T-helper 1 cell (primary cell): Measurements from ENCODE around the gene TRIM64C.
"Not testable (repeated sequence)": the region's sequence is repeated elsewhere in the genome, so short reads cannot be mapped to it uniquely, and the experiment has no call there.

Source experiments
- DNase-seq, 5 donors: peaks; one replicate each; pipeline ENCODE4 v3.0.0-alpha.2; 2012 to 2020
- total RNA-seq, 4 donors: gene quantifications; one replicate each; lab custom pipeline; 2026; lab: John Stamatoyannopoulos, UW

TRIM64C gene, protein sequence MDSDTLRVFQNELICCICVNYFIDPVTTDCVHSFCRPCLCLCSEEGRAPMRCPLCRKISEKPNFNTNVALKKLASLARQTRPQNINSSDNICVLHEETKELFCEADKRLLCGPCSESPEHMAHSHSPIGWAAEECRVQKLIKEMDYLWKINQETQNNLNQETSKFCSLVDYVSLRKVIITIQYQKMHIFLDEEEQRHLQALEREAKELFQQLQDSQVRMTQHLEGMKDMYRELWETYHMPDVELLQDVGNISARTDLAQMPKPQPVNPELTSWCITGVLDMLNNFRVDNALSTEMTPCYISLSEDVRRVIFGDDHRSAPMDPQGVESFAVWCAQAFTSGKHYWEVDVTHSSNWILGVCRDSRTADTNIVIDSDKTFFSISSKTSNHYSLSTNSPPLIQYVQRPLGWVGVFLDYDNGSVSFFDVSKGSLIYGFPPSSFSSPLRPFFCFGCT
- 0 reads per million in 4 donors for total RNA-seq

DNA sequence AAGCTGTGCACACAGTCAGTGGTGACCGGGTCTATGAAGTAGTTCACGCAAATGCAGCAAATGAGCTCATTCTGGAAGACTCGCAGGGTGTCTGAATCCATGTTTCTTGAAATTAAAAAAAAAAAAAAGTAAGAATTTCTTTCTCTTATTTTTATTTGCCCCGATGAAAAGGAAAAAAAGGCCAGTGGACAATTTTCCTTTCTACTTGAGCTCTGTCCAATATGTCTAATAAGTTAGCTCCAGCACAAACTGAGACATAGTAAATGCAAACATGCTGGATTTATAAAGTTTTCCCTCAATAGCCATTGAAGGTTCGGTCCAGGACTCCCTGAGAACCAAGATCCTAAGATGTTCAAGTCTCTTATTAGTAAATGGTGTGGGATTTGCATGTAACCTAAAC is at the start of gene TRIM64C:
TSS of gene TRIM64C (minus strand) at position 101 of the 400 bp plus-strand sequence. CDS start at position 101, 0 bp downstream.
- not testable (repeated sequence) for DNase-seq

DNA sequence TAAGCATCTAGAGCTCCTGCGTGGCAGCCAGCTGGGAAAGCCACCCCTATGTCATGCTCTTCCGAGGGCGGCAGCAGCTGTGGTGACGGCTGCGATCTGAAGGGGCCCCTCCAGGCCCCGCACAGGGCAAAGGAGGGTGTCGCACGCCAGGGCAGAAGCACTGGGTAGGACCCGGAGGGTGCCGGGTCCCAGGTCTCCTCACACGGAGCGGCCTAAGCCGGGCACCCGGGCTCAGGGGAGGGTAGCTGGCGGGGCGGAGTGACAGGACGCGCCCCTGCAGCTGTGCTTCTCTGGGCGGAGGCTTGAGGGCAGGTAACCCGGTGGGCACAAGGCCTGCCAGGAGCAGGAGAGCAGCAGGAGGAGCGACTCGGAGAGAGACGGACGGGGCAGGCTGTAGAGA is 43.4 kb upstream of the TRIM64C start:
- DNase-seq, result not testable (repeated sequence)

DNA sequence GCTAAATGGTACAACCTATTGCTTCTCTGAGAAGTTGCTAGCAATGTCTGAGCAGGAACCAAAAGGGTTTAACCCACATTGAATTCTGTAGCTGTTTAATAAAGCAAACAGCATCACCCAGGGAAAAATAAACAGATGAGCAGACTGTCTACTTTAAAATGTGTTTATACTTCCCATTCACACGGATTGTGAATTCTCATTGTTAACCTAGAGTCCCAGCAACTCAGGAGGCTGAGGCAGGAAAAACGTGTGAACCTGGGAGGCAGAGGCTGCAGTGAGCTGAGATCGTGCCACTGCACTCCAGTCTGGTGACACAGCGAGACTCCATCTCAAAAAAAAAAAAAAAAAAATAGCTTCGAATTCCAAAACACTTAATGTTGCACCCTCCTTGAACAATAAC is 11.0 kb upstream of the TRIM64C start:
- not testable (repeated sequence) for DNase-seq

DNA sequence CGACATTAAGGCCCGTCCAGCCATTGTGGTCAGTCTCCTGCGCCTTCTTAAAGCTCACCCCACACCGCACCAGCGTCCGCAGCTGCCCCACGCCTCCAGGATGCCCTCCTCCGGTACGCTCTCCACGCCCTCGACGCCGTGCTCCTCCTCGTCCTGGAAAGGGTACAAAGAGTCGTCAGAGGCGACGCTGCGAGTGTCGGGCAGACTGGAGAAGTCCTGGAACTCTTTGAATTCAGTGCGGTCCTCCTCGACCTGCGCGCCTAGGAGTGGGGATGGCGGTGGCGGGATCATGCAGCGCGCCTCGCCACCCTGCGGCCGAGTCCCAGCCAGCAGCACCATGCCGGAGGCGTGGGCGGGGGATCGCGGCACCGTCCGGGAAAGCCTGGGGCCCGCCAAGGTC is 9.1 kb downstream of the TRIM64C start:
- not testable (repeated sequence) for DNase-seq

DNA sequence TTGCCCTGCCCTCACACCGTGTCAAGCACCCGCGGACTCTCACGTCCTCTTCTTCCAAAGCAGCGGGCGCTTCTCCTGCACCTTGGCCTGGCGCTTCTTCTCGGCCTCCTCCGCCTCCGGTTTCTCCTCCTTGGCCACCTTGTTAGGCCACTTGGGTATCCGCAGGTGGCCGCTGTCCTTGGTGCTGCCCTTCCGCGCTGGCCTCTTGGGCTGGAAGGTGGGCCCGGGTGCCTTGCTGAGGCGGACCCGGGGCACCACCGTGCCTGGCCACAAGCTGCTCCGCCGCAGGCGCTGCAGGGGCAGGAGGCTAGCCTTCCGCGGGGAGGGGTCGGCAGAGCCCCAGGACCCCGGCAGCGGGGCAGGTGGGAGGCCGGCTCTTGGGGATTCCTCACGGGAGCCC is 10.7 kb downstream of the TRIM64C start:
- not testable (repeated sequence) for DNase-seq

DNA sequence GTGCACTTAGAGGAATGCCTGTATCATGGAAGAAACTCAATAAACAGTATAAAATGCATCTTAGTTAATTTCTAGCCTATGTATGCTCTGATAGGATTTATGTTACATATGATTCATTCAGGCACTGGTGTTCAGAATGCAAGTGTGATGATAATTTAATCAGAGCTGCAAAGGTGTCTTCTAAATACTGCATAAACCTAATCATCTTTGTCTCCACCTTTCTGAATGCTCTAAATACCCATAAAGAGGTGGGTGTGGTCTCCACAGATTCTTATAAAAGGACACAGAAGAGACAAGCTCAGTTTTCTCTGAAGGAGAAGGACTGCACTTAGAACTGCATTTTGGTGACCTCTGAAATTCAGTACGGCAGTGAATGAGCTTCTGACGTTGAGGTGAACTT is 30.4 kb downstream of the TRIM64C start, which contains the start of gene TRIM49B:
TSS of gene TRIM49B (plus strand) at position 301 of the 400 bp plus-strand sequence. CDS start 2,777 bp downstream, outside the sequence.
- DNase-seq, result not testable (repeated sequence)
